OCI-LY1 (cell line): Measurements from ENCODE around the gene NSL1.

ENCODE experiments used
- H2AFZ ChIP-seq: fragments of 200-600 bp; sonication (generic), shearing (Covaris generic); 2 replicates; pipeline ENCODE4 v1.6.0; 2014; ENCODE audit warnings: antibody characterized with exemption, mild to moderate bottlenecking, low read length
- H3F3A ChIP-seq: fragments of 200-600 bp; sonication (generic), shearing (Covaris generic); 2 replicates; pipeline ENCODE4 v1.6.0; 2014; ENCODE audit warnings: mild to moderate bottlenecking, antibody characterized with exemption, low read length, moderate library complexity; ENCODE audit not compliant: insufficient read depth
- H3K27ac ChIP-seq: fragments of 200-600 bp; sonication (generic); 2 replicates; pipeline ENCODE4 v1.5.1; 2014; ENCODE audit warnings: low read length, mixed run types, mild to moderate bottlenecking, low read depth; ENCODE audit not compliant: poor library complexity, severe bottlenecking
- H3K27me3 ChIP-seq: fragments of 200-600 bp; sonication (generic); 2 replicates; pipeline ENCODE4 v1.6.0; 2014; ENCODE audit warnings: antibody characterized with exemption, mild to moderate bottlenecking, low read length, moderate library complexity; ENCODE audit not compliant: insufficient read depth
- H3K36me3 ChIP-seq: fragments of 200-600 bp; sonication (generic); 2 replicates; pipeline ENCODE4 v1.6.1; 2014; ENCODE audit warnings: mild to moderate bottlenecking, antibody characterized with exemption, low read length, moderate library complexity, mixed read lengths; ENCODE audit not compliant: insufficient read depth
- H3K4me1 ChIP-seq: fragments of 200-600 bp; sonication (generic); 2 replicates; pipeline ENCODE4 v1.5.1; 2014; ENCODE audit warnings: mild to moderate bottlenecking, low read length, moderate library complexity; ENCODE audit not compliant: insufficient read depth, severe bottlenecking
- H3K4me2 ChIP-seq: fragments of 200-600 bp; sonication (generic), shearing (Covaris generic); 2 replicates; pipeline ENCODE4 v1.6.1; 2014; ENCODE audit warnings: low read length
- H3K4me3 ChIP-seq: fragments of 200-600 bp; sonication (generic); 2 replicates; pipeline ENCODE4 v1.5.1; 2014; ENCODE audit warnings: low read length, low read depth, mild to moderate bottlenecking, mixed read lengths; ENCODE audit not compliant: poor library complexity, severe bottlenecking
- H3K79me2 ChIP-seq: fragments of 200-600 bp; shearing (Covaris generic); 2 replicates; pipeline ENCODE4 v1.6.1; 2016; ENCODE audit warnings: mixed run types, low read length, mixed read lengths; ENCODE audit not compliant: insufficient read depth
- H3K9ac ChIP-seq: fragments of 200-600 bp; sonication (generic), shearing (Covaris generic); 2 replicates; pipeline ENCODE4 v1.6.1; 2014; ENCODE audit warnings: mild to moderate bottlenecking, low read length, mixed read lengths
- H3K9me2 ChIP-seq: fragments of 200-600 bp; sonication (generic), shearing (Covaris generic); 2 replicates; pipeline ENCODE4 v1.6.1; 2014; ENCODE audit warnings: low read depth, mild to moderate bottlenecking, low read length, mixed read lengths
- H3K9me3 ChIP-seq: fragments of 200-600 bp; shearing (Covaris generic); 2 replicates; pipeline ENCODE4 v1.6.1; 2014; ENCODE audit warnings: low read length, mixed read lengths
- H4K20me1 ChIP-seq: fragments of 200-600 bp; sonication (generic), shearing (Covaris generic); 2 replicates; pipeline ENCODE4 v1.6.0; 2016; ENCODE audit warnings: mild to moderate bottlenecking, low read length; ENCODE audit not compliant: insufficient read depth
- EZH2 ChIP-seq: fragments of 200-600 bp; sonication (generic), shearing (Covaris generic); IDR thresholded peaks from 2 replicates; pipeline ENCODE4 v1.8.0; 2017; ENCODE audit warnings: borderline replicate concordance, mixed run types, mild to moderate bottlenecking, antibody characterized with exemption, low read length, moderate library complexity, mixed read lengths
- TF ChIP-seq, protein P1 (sequence below): fragments of 200-600 bp; sonication (generic), shearing (Covaris generic); IDR thresholded peaks from 2 replicates; pipeline ENCODE4 v1.5.1; 2017; ENCODE audit warnings: mild to moderate bottlenecking, antibody characterized with exemption, low read length, moderate library complexity, mixed read lengths

Gene NSL1

DNA sequence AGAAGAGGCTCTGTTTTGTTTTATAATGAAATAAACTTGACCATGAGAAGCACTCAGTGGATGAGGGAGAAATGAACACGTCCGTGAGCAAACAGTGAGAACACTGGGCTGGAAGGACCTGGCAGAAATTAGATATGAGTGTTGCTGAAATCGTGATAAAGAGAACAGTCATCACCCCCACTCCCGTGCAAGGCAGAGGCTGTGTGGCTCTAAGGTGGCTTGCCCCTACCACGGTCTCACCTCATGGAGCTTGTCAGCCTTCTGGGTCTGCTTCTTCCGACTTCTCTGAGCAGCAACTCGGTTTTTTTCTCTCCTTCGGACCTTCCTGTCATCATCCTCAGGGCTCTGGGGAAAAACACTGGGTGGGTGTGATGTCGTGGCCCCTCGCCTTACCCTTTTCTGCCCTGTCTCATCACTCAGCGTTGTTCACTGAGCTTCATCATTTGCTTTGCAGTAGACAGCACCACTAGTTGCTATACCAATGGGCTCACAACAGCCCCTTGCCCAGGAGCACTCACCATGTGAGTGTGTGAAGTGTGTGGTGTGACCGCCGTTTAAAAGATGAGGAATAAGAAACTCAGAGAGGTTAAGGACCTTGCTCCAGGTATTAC, 94.8 kb downstream of the NSL1 start:
- Histone ChIP-seq H3K4me2 (no peak overlapping the region), H2AFZ (no peak overlapping the region)

DNA sequence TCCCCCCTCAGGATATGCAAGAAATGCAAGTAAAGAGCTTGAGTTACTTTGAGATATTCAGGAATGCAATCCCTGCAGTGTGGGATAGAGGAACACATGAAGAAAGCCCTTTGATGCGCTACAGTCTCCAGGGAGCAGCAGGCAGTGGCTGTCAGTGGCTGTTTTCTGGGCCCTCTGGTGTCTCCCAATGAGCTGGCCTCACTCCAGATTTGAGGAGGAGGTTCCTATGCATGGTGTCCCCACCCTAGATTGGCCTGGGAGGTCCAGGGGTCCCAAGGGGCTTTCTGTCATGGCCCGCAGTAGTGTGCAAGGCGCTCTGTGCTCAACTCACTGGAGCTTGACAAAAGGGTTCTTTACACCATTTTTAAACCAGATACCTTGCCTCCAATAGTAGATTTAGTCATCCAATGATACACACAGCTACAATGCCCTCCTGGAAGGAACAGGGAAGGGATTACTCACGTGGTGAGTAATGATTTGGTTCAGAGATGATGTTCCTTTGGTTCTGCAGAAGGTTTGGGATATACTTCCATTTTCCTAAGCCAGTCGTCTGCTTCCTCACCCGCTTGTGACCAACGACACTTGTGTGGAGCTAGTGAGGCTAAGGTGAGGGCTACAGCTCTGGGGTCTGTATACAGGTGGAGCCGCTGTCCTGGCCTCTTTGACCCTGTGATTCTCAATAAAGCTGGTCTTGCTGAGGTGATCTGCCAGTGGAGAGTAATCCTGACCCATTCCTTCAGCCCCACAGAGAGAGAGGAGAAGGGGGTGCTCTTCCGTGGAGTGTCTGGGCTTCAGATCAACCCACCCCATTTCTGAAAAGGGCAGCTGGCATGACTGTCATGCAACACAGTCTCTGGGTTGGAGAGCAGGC, 98.6 kb downstream of the NSL1 start:
- Histone ChIP-seq H3K36me3 (no peaks in the 10 kb centered on the region), H3K27me3 (peaks cover 15% of the 10 kb centered on the region; the same call in 1 of the 2 replicates), H3K4me2 (no peak overlapping the region), H3K4me1 (no peaks in the 10 kb centered on the region), H3K4me3 (no peak overlapping the region), H3F3A (no peaks in the 10 kb centered on the region), H3K79me2 (no peaks in the 10 kb centered on the region), H3K9me2 (no peaks in the 10 kb centered on the region), H4K20me1 (no peaks in the 10 kb centered on the region), H3K27ac (no peak overlapping the region), H3K9ac (no peak overlapping the region), H2AFZ (no peak overlapping the region), H3K9me3 (no peaks in the 10 kb centered on the region)
- no peak for TF ChIP-seq EZH2
- TF ChIP-seq, protein P1, sequence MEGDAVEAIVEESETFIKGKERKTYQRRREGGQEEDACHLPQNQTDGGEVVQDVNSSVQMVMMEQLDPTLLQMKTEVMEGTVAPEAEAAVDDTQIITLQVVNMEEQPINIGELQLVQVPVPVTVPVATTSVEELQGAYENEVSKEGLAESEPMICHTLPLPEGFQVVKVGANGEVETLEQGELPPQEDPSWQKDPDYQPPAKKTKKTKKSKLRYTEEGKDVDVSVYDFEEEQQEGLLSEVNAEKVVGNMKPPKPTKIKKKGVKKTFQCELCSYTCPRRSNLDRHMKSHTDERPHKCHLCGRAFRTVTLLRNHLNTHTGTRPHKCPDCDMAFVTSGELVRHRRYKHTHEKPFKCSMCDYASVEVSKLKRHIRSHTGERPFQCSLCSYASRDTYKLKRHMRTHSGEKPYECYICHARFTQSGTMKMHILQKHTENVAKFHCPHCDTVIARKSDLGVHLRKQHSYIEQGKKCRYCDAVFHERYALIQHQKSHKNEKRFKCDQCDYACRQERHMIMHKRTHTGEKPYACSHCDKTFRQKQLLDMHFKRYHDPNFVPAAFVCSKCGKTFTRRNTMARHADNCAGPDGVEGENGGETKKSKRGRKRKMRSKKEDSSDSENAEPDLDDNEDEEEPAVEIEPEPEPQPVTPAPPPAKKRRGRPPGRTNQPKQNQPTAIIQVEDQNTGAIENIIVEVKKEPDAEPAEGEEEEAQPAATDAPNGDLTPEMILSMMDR: no peak

More for the DNA sequence above, 94.8 kb downstream of the NSL1 start:
- no peaks in the 10 kb centered on the region for H3K36me3 ChIP-seq
- H3K9me2 ChIP-seq: no peaks in the 10 kb centered on the region
- no peaks in the 10 kb centered on the region for H3K9me3 ChIP-seq
- no peaks in the 10 kb centered on the region for H4K20me1 ChIP-seq
- TF ChIP-seq EZH2: no peak
- TF ChIP-seq, protein P1: no peak
- H3K79me2 ChIP-seq: no peaks in the 10 kb centered on the region
- no peaks in the 10 kb centered on the region for H3F3A ChIP-seq
- H3K4me1 ChIP-seq: peaks cover 19% of the 10 kb centered on the region
- H3K4me3 ChIP-seq: no peak overlapping the region
- no peak overlapping the region for H3K9ac ChIP-seq
- H3K27ac ChIP-seq: no peak overlapping the region
- H3K27me3 ChIP-seq: peaks cover 20% of the 10 kb centered on the region; the same call in 1 of the 2 replicates

DNA sequence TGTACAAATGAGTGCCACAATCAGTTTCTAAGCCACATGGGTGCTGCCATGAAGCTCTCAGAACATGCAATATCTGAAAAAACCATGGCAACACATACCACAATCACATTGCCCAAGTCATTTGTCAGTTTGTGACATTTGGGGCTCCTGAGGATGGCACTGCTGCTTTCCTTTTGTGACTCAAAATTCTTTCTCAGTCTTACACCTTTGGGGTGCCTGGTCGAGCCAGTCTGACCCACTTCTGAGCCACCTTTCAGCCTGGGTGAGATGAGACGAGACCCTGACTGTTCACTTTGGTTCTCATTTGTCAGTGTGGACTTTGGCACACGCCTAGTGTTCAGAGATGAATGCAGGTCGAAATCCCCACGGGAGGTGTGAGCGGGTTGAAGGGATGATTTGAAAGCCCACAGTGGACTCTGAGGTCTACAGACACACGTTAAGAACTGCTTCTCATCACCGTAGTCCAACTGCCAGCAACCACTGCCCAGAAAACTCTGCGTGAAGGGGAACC, 100.0 kb downstream of the NSL1 start:
- no peak overlapping the region for H2AFZ ChIP-seq
- no peak overlapping the region for H3K4me3 ChIP-seq
- H3K36me3 ChIP-seq: no peaks in the 10 kb centered on the region
- 0 out of 2 replicates have a peak, but pooled peaks cover 9% of the 10 kb centered on the region for H3K27me3 ChIP-seq
- H3F3A ChIP-seq: no peaks in the 10 kb centered on the region
- H3K4me1 ChIP-seq: no peaks in the 10 kb centered on the region
- no peaks in the 10 kb centered on the region for H4K20me1 ChIP-seq
- H3K79me2 ChIP-seq: no peaks in the 10 kb centered on the region
- no peaks in the 10 kb centered on the region for H3K9me3 ChIP-seq
- no peak overlapping the region for H3K27ac ChIP-seq
- H3K9me2 ChIP-seq: no peaks in the 10 kb centered on the region
- TF ChIP-seq EZH2: no peak
- TF ChIP-seq, protein P1: no peak
- no peak overlapping the region for H3K9ac ChIP-seq
- no peak overlapping the region for H3K4me2 ChIP-seq
